Ascending aorta (tissue), 2 donors: ENCODE data around the gene STPG1. TPM values are rescaled to one million over a fixed set of nuclear protein-coding genes. Genes with fewer than 3 reads are reported as not detected.

Source experiments
- DNase-seq, 2 donors: peaks; one replicate each; pipeline ENCODE4 v3.0.0-alpha.2; 2019; ENCODE audit warnings: low spot score in 2 of 2
- H3K27ac ChIP-seq, 2 donors: fragments of 200-600 bp; sonication (generic); one replicate each; pipeline ENCODE4 v1.5.1; 2016 to 2017; ENCODE audit warnings: mild to moderate bottlenecking in 1 of 2
- H3K27me3 ChIP-seq: fragments of 200-600 bp; sonication (generic); one replicate; pipeline ENCODE4 v1.5.1; 2017
- H3K36me3 ChIP-seq, 2 donors: fragments of 200-600 bp; sonication (generic); one replicate each; pipeline ENCODE4 v1.5.1; 2016
- H3K4me1 ChIP-seq, 2 donors: fragments of 200-600 bp; sonication (generic); one replicate each; pipeline ENCODE4 v1.5.1; 2016 to 2017; ENCODE audit warnings: mild to moderate bottlenecking in 1 of 2
- H3K4me3 ChIP-seq, 2 donors: fragments of 200-600 bp; sonication (generic); one replicate each; pipeline ENCODE4 v1.5.1; 2016 to 2017; ENCODE audit warnings: mild to moderate bottlenecking in 1 of 2
- H3K9me3 ChIP-seq, 2 donors: fragments of 200-600 bp; sonication (generic); one replicate each; pipeline ENCODE4 v1.5.1; 2016
- CTCF ChIP-seq, 3 experiments: fragments of 200-600 bp in 2 of 3; fragments of 450-650 bp in 1 of 3; sonication (generic) in 2 of 3; IDR thresholded peaks; one replicate each; pipeline ENCODE4 v1.5.1; 2016 to 2019; ENCODE audit warnings: antibody characterized with exemption in 3 of 3, mild to moderate bottlenecking in 1 of 3, moderate library complexity in 1 of 3
- intact Hi-C: fragments of 100-400 bp; cut with DNase I; formaldehyde crosslinking; loops from one replicate; pipeline ENCODE4 v1.15.1; 2023
- total RNA-seq: library from RNA; depleted of rRNA; stranded (reverse); fragments of >200 nt; gene quantifications from one replicate; pipeline ENCODE4 v1.1.0, GENCODE V29; 2016

Gene STPG1
- total RNA-seq, 1 donor from 2014 or later, result 11.0 TPM

- intact Hi-C loops, result no loop called here
- H3K27me3 ChIP-seq, result no peaks in the 10 kb centered on the region
- no peaks in the 10 kb centered on the region for H3K4me1 ChIP-seq
- H3K9me3 ChIP-seq, result no peaks in the 10 kb centered on the region
- DNase-seq, result no peak
- no peak overlapping the region for H3K4me3 ChIP-seq
- no peak for TF ChIP-seq CTCF (IDR thresholded peaks at IDR 0.05)
- no peak overlapping the region for H3K27ac ChIP-seq
- no peaks in the 10 kb centered on the region for H3K36me3 ChIP-seq
These were observed 29.7 kb upstream of the STPG1 start for GRCh38 chr1:24443241-24443656.

DNA sequence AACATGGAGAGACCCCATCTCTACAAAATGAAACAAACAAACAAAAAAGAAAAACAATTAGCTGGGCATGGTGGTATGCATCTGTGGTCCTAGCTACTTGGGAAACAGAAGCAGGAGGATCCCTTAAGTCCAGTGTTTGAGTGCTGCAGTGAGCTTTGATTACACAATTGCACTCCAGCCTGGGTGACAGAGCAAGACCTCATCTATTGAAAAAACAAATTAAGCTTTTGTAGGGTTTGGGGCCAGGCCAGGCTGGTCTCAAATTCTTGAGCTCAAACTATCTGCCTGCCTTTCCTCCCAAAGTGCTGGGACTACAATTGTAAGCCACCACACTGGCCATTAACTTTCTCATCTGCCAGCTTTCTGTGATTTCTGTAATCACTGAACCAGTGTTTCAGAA is 29.2 kb upstream of the STPG1 start:
- H3K36me3 ChIP-seq, result no peaks in the 10 kb centered on the region
- H3K9me3 ChIP-seq, result no peaks in the 10 kb centered on the region
- H3K4me1 ChIP-seq, result no peaks in the 10 kb centered on the region
- no peak overlapping the region for H3K27ac ChIP-seq
- no peak for DNase-seq
- intact Hi-C loops, result no loop called here
- no peak overlapping the region for H3K4me3 ChIP-seq
- TF ChIP-seq CTCF (IDR thresholded peaks at IDR 0.05), result no peak
- no peaks in the 10 kb centered on the region for H3K27me3 ChIP-seq

GRCh38 chr1:24441996-24442668 is 28.6 kb upstream of the STPG1 start:
- TF ChIP-seq CTCF (IDR thresholded peaks at IDR 0.05), result no peak
- intact Hi-C loops, result no loop called here
- no peaks in the 10 kb centered on the region for H3K9me3 ChIP-seq
- H3K27me3 ChIP-seq, result no peaks in the 10 kb centered on the region
- no peaks in the 10 kb centered on the region for H3K4me1 ChIP-seq
- no peak overlapping the region for H3K27ac ChIP-seq
- H3K4me3 ChIP-seq, result no peak overlapping the region
- no peak for DNase-seq
- H3K36me3 ChIP-seq, result no peaks in the 10 kb centered on the region

DNA sequence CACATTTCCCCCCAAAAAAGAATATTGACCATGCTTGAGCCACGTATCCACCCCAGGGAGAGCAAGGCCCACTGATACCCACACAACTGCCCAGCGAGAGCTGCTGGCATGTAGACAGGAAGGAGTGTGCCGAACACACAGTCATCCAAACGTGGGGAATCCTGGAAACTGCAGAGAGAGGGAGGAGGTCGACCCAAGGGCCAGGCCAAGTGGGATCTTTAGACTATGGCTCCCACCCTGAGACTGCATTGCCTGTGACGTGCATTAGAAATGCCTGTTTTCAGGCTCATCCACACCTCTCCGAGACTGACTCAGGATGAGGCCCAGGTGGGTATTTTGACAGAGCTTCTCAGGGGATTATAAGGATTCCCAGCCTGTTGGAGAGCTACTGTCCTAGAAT is 27.9 kb upstream of the STPG1 start:
- TF ChIP-seq CTCF (IDR thresholded peaks at IDR 0.05), result no peak
- no peak for DNase-seq
- intact Hi-C loops, result no loop called here
- no peaks in the 10 kb centered on the region for H3K36me3 ChIP-seq
- H3K4me3 ChIP-seq, result no peak overlapping the region
- H3K27ac ChIP-seq, result no peak overlapping the region
- H3K27me3 ChIP-seq, result no peaks in the 10 kb centered on the region
- no peaks in the 10 kb centered on the region for H3K4me1 ChIP-seq
- no peaks in the 10 kb centered on the region for H3K9me3 ChIP-seq

DNA sequence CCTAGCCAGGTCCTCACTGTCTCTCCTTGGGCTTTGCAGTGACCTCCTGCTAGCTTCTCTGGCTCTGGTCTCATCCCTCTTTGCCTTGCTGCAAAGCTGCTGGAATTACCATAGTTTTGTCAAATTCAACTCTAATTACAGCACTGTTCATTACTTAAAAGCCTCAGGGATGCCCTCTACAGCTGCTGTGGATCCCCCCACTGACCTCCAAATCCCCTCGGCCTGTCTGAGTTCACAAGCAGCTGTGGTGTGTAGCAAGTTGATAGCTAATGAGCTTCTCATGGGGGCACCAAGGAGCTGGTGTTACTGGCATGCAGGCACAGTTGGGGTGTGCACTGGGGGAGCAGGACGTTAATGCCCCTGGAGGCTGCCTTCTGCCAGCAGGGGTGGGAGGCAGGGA is 26.9 kb upstream of the STPG1 start:
- H3K9me3 ChIP-seq, result no peaks in the 10 kb centered on the region
- H3K27me3 ChIP-seq, result no peaks in the 10 kb centered on the region
- no peak for DNase-seq
- TF ChIP-seq CTCF (IDR thresholded peaks at IDR 0.05), result no peak
- no peak overlapping the region for H3K4me3 ChIP-seq
- no peaks in the 10 kb centered on the region for H3K36me3 ChIP-seq
- H3K4me1 ChIP-seq, result no peaks in the 10 kb centered on the region
- intact Hi-C loops, result no loop called here
- no peak overlapping the region for H3K27ac ChIP-seq

DNA sequence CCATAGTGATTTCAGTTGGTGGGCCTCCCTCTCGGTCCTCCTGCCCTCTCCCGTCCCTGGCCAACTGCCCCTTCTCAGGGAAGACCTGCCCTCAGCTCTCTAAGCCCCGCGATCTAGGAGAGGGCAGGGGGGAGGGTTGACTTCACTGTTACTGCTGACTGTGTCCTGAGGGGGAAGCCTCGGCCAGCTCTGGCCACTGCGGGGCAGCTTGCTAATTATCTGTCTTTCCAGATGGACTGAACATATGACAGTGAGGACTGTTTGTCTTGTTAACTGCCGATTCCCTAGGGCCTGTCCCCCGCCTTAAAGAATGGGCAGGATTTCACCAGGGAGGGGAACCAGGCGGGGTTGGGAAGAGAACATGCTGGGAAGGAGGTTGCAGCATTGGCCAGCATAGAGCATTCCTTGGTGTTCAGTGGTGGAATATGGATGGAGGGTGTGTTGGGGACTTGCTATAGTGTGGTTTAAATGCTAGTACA is 24.9 kb upstream of the STPG1 start:
- no peak overlapping the region for H3K4me3 ChIP-seq

More for the DNA sequence above, 24.9 kb upstream of the STPG1 start:
- TF ChIP-seq CTCF (IDR thresholded peaks at IDR 0.05), result no peak
- Histone ChIP-seq H3K27me3 (no peaks in the 10 kb centered on the region), H3K27ac (no peak overlapping the region), H3K36me3 (no peaks in the 10 kb centered on the region), H3K4me1 (no peaks in the 10 kb centered on the region), H3K9me3 (no peaks in the 10 kb centered on the region)
- intact Hi-C loops, result no loop called here
- no peak for DNase-seq
